NCI-H82 (cell line): ENCODE measurements around the gene RASA2.
"Not testable (repeated sequence)": the region's sequence is repeated elsewhere in the genome, so short reads cannot be mapped to it uniquely, and the experiment has no call there.

Experiments used
- DNase-seq: peaks from one replicate; lab custom pipeline; 2025; lab: John Stamatoyannopoulos, UW

RASA2 gene

DNA sequence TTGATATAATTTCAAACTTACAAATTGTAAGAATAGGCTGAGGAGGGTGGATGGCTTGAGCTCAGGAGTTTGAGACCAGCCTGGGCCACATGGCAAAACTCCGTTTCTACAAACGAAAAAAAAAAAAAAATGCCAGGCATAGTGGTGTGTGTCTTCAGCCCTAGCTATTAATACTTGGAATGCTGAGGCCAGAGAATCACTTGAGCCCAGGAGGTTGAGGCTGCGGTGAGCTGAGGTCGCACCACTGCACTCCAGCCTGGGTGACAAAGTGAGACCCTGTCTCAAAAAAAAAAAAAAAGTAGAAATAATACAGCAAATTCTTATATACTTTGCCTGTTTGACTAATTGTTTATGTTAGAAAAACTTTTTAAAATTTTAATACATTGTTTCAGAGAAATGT, 10.8 kb downstream of the RASA2 start:
- DNase-seq: not testable (repeated sequence)

DNA sequence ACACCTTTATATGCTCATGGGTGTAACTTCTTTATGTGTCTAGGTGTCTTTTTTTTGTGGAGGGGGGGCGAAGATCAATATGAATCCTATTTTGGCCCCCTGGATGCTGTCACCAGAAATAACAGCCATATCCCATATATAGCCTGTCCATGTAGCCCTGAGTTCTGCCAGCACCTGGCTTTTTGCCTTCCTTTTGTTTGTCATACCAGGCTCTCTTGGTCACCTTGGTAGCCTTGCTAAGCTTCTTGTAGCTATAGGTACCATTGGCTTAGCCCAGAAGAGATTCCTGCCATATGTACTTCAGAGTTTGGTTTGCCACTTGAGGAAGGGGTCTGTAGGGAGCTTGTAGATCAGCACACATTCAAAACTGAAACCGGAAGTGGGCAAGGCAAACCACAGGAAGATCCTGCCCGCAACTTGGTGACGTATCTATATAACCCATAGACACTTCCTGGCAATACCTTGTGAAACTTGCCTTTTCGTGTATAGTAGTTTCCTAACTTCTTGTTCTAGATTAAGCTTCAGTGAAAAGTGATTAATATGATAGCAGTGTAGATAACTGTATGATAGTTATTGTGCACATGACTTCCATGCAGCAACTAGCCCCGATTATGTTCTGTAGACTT, 11.9 kb downstream of the RASA2 start:
- no peak for DNase-seq

GRCh38 chr3:141499284-141499683, 12.5 kb downstream of the RASA2 start:
- DNase-seq: no peak

GRCh38 chr3:141499965-141500364, 13.1 kb downstream of the RASA2 start:
- DNase-seq: no peak

- no peak for DNase-seq
Measured at GRCh38 chr3:141500397-141500796, 13.6 kb downstream of the RASA2 start.

- DNase-seq: no peak
Measured at GRCh38 chr3:141505166-141505565, 18.3 kb downstream of the RASA2 start.

- no peak for DNase-seq
Measured at GRCh38 chr3:141506071-141506470, 19.2 kb downstream of the RASA2 start.

DNA sequence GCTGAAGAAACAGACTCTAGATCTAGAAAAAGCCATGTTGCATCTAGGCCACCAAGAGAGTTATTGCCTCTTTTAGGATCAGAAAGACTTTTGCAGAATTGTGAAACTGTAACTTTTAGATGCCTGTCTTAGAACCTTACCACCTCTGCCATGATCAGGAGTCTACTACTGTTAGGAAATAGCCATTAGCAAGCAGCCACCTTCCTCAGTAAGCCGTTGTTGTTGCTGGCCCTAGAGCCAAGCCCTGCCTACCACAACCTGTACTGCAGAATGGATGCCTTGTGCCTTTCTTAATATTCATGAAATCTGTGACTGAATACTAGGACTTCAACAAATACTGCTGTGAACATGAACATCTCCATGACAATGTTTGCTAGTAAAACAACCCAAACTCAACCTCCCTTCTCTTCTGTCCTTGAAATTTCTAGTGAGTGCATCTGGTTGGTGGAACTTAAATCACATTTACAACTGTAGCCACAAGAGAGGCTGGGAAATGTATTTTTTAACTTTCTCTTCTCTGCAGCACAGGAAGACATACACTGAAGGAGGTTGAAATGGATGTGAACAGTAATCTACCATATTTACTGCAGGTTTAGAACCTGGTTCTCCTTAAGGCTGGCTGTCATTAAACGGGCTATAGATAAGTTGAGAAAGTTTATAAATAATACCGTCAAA, 20.7 kb downstream of the RASA2 start:
- no peak for DNase-seq

DNA sequence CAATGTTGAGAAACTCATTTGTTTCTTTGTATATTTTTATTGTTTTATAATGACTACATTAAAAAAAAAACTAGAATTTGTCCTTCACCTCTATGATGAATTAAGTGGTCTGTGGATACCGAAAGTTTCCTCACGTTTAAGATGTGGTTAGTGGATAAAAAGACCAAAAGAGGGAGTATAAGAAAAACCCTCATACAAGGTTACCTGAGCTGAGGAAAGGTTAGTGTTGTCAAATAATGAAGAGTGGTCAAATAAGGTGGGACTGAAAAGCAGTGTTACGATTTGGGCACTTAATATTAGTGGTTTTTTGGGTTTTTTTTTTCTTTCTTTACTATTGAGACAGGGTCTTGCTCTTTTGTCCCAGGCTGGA, 21.2 kb downstream of the RASA2 start:
- DNase-seq: no peak

GRCh38 chr3:141511361-141511760, 24.5 kb downstream of the RASA2 start:
- DNase-seq: no peak

DNA sequence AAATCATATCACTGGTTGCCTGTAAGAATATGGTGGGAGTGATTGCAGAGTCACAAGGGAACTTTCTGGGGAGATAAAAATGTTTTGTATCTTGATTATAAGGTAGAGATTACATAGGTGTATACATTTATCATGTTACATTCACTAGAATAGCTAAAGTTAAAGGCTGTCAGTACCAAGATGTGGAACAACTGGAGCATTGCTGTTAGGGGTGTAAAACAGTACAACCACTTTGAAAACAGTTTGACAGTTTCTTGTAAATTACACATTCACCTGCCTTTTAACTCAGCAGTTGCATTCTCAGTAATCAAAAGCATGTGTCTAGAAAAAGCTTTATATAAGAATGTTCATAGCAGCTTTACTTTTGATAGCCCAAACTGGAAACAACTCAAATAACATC, 27.6 kb downstream of the RASA2 start:
- DNase-seq: no peak

GRCh38 chr3:141519587-141519986, 32.8 kb downstream of the RASA2 start:
- DNase-seq: no peak

DNA sequence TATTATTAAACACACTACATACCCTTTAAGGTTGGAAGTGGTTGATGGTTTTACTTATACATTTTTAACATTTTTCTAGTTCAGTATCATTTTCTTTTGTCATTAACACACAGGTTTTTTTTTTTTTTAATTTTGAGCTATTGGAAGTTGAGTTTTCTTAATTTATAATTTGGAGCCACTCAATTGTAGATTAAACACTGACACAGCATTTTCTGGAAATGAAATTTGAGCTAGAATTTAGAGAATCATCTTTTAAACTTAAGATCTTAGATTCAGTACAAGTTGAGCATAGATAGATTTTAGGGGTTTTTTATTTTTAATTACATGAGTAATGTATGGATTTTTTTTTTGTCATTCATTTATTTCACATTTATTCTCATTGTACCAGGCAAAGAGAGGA, 35.0 kb downstream of the RASA2 start:
- DNase-seq: no peak

DNA sequence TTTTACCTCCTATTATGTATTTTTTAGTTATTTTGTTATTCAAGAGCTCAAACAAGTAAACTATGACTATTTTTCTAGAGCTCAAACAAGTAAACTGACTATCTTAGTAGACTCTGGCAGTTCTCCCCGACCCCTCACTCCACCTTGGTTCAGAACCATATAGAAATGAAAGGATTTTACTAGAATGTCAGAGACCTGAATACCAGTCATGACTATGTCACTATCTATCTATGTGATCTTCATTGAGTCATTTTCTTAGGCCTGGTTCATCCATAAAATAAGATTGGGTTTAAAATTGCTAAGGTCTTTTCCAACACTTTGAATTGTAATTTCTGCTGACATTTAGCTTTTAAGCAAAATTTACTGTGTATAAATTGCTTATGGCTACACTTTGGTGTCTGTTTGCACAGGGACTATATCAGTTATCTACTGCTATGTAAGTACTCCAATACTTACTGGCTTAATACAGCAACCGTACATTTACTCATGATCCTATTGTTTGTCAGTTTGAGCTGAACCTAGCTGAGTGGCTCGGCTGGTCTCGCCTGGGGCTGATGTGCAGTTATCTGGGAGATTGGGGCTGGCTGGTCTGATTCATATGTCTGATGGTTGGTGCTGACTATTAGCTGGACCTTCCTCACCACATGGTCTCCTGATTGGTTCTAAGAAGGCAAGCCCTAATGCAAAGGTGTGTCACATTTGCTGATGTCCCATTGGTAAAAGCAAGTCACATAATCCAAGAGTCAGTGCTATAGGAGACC, 37.0 kb downstream of the RASA2 start:
- no peak for DNase-seq

GRCh38 chr3:141524988-141525387, 38.2 kb downstream of the RASA2 start:
- no peak for DNase-seq

GRCh38 chr3:141525814-141526213, 39.0 kb downstream of the RASA2 start:
- no peak for DNase-seq

DNA sequence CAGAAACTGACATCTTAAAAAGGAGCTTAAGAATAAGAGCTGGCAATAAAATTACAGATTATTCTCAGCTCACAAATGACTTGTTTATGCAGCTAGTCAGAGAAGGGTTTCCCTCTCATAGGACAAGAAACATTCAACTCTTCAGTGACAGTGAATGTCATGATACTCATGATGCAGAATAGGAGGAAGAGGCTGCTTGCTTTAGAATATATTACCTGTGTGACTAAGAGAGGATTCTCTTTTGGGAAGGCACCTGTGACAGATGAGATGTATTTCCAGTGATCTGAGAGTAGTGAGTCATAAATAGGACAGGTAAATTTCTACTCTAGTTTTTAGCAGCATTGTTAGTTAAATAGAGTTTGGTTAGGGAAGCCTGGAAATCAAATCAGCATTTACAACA, 39.9 kb downstream of the RASA2 start:
- DNase-seq: no peak

GRCh38 chr3:141528800-141529199, 42.0 kb downstream of the RASA2 start:
- DNase-seq: no peak

DNA sequence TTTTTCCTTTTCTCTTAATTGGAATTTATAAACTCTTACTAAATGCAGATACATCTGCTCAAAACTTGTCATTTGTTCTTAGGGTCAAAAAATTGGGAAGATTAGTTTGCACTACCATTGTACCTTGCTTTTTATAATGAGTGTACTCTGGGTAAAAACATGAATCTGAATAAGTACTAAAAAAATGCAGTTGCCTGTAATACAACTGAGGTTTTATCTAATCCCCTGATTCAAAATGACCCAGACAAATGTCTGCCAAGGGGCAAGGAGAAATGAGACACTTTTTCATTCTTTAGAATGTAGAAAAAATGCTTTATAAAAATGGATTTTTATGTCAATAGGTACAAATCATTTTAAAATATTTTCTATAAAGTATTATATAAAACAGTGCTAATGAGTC, 42.4 kb downstream of the RASA2 start:
- no peak for DNase-seq

DNA sequence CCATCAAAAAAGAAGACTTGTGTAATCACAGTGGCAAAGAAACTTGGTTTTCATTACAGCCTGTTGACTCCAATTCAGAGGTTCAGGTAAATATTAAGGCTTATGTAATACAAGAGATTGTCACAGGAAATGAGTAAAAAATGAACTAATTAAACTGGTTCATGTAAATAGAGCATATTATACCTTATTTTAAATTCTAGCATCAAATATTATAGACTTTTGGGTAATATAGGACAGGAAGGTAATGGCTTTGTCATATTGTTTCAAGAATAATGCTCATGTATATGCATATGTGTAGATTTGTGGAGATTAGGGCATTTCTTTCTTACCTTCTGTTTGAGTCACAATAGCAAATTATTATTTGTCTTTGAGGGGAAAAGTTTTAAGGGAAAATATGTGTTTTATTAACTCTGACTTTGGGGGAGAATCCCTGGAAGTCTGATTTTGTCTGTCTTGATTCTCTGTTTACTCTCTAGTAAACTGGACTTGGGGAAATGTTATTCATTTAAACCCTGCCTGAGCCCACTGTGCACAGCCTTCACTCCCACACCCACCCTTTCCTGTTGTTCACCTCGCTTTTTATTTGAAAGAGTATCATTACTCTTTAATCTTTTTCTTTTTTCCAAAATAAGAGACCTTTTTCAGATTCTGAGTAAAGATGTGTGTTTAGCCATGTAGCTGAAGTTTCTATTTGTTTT, 43.0 kb downstream of the RASA2 start:
- no peak for DNase-seq

DNA sequence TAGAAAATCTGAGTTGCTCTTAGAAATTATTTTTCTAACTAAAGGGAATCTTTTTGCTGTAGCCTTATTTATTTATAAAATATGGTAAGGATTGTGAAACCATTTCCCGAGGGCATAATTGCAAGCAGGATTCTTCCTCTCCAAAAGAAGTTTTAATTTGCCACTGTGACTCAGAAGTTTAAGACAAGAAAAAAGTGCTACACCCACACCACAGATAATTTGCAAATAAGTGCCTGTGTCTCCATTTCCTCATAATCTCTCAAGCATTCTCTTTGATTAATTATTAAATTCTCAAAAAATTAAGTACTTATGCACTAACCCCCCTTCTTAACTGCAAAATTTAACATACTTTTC, 43.6 kb downstream of the RASA2 start:
- DNase-seq: no peak

DNA sequence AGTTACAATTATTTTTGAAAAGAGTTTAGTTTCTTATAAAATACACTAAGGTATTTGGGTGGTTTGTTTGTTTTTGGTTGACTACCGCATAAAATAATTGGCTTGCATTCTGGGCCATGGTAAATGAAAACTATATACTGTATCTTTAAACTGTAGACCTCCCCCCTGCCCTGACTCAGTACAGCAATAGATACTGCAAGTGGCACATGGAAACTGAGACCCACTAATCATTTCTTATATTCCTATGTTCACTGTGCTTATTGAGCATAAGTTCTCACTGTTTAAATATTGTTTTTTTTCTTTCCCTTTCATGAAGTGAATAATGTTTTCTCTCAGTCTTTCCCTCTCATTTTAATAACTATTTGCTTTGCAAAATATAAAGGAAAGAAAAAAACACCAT, 45.8 kb downstream of the RASA2 start:
- no peak for DNase-seq

DNA sequence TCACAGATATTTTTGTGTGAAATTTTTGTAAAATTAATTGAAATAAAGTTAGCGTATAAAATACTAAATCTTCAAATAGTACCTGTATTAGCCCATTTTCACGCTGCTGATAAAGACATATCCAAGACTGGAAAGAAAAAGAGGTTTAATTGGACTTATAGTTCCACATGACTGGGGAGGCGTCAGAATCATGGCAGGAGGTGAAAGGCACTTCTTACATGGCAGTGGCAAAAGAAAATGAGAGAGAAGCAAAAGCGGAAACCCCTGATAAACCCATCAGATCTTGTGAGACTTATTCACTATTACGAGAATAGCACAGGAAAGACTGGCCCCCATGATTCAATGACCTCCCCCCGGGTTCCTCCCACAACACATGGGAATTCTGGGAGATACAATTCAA, 49.2 kb downstream of the RASA2 start:
- not testable (repeated sequence) for DNase-seq
